Measurements from ENCODE around the gene MAPK8IP3.
A peak's percentile ranks its signal among the peaks of the same experiment; 100 is the strongest.

The MAPK8IP3 gene

DNA sequence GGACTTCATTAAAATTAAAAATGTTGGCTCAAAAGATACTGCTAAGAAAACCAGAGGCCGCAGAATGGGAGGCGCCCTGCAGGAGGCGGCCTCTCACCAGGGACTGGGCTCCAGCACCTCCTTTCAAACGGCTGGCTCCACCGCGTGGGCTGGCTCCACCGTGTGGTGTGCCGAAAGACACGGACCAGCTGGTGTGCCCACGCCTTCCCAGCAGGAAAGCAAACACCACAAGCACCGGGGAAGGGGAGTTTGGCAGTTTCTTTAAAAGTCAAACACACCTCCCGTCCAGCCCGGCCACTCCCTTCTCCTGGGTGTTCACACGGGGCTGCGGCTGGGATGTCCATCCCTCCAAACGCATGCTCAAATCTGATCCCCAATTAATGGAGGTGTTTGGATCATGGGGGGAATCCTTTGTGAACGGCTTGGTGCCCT lies 106.8 kb downstream of the MAPK8IP3 start:
- DNase-seq (ENCODE audit: low read depth in 2 of 2): peak; percentile 21 to 41

DNA sequence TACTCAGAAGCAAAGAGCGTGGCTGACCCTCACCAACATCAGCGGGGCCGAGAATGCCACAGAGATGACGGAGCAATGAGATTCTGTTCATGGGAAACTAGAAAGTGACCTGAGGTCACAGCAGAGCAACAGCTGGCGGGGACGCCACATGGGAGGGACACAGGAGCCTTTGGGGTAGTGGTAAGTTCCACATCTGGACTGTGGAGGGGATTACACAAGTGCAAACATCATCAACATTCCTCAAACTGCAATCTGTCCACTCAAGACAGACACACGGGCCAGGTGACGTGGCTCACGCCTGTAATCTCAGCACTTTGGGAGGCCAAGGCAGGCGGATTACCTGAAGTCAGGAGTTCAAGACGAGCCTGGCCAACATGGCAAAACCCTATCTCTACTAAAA lies 109.5 kb downstream of the MAPK8IP3 start:
- DNase-seq (ENCODE audit: low read depth in 2 of 2): no peak

DNA sequence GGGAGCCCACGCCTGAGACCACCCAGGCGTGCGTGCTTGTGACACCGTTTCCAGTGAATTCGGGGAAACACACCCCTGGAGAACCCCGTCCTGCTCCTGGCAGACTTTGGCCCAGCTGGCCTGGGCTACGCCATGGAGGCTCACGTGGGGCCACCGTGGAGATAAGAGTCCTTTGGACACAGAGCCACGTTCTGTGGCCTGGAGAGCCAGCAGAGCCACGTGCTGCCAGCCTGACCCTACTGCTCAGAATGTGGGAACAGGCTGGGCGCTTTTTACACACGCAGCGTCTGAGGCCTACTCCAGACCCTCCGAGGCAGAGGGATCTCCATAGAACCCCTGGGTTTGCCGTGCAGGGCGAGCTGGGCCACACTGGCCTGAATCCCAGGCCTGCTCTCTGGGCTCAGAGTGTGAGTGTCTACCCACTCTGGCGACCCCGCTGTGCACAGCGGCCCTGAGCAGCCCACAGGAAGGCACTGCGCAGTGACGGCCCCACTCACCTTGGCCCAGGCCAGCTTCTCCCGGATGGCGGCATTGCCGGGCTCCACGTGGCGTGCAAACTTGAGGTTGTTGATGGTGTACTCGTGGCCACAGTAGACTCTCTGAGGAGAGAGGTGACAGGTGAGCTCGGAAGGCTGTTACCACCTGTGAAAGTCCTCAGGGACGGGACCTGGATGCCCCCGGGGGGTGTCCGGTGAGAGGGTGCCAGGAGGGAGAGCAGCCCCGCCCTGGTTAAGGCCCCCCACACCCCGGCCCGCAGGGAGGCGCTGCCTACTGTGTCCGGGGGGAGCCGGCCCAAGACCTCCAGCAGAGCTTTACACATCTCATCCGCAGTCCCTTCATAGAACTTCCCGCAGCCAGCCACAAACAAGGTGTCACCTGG lies 110.6 kb downstream of the MAPK8IP3 start:
- no peak for DNase-seq (ENCODE audit: low read depth in 2 of 2)

DNA sequence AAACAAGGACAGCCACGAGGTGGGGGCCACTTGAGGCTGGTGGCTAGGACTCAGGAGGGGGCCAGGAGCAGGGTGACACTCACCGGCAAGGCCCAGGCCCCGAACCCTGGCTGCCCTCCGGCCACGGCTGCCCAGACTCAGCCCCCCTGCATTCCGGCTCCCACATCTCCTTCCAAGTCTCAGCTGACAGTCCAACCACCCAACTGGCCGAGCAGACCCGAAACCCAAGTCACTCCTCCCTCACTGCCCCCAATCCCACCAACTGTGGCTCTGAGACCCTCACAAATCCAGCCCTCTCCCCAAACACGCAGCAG lies 111.2 kb downstream of the MAPK8IP3 start:
- no peak for DNase-seq (ENCODE audit: low read depth in 2 of 2)

DNA sequence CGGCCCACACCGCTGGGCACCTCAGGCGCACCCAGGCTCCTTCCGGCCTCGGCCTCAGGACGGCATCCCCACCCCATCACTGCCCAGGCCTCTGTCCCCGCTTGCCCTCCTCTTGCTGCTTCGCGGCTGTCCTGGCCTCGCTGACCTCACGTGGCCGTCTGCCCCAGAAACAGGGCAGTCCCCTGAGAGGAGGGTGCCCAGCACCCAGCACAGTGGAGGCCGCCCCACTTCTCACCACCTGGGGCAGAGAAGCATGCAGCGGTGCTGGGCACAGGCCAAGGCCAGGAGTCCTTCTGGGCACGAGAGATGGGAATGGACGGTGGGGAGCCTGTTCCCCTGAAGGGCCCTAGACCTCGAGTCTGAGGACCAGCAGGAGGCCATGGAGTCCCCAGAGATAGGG lies 111.7 kb downstream of the MAPK8IP3 start:
- no peak for DNase-seq (ENCODE audit: low read depth in 2 of 2)

DNA sequence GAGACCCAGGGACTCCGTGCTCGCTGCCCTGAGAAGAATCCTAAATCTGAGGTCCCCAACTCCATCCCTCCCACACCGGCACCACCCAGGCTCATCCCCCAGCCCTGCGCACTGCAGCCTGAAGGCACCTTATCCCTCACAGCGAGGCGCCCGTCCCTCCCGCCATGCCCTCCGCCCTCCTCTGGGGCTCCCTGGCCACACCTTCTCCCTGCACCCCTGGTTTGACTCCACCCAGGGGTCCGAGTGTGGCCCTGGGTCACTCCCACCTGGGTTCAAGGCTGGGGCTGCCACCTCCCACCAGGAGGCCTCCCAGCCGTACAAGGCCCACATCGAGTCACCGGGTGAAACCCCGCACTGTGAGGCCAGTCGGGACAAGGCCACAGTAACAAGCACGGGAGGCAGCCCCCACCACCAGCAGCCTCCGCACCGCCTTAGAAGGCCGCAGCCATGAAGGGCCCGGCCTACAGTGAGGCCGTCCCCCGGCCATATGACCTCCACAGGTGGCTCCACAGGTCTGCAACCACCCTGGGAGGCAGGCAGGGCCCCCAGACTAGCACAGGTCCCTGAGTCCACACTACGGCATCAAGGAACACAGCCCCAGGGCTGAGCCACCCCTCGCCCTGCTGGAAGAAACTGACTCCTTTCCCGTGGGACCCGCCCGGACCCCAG lies 112.3 kb downstream of the MAPK8IP3 start:
- DNase-seq (ENCODE audit: low read depth in 2 of 2): no peak

DNA sequence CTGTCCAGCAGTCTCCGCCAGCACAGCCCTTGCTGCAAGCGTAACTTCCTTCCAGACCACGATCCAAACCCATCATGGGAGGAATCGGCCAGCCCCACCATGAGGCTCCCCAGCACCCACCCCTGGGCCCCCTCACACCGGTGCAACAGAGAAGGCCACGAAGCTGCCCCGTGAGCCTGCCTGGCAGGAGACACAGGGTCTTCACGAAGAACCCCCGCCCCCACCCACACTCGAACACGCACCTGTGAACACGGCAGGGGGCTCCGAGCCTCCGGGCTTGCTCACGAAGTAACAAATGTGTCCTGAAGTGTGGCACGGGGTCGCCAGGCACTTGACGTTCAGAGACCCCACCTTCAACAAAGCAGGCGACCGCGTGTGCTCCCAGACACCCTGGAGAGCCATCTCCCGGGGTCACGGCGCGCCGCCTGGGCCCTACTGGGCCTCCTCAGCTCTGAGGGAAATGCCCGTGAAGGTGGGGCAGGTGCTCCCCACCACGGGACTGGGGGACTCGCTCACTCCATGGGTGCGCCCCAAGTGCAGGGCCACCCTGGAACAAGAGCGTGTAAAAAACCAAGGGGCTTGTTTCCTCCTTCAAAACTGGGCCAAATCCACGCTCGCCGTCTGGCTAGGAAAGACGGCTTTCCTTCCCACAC lies 113.0 kb downstream of the MAPK8IP3 start:
- DNase-seq (ENCODE audit: low read depth in 2 of 2): no peak

DNA sequence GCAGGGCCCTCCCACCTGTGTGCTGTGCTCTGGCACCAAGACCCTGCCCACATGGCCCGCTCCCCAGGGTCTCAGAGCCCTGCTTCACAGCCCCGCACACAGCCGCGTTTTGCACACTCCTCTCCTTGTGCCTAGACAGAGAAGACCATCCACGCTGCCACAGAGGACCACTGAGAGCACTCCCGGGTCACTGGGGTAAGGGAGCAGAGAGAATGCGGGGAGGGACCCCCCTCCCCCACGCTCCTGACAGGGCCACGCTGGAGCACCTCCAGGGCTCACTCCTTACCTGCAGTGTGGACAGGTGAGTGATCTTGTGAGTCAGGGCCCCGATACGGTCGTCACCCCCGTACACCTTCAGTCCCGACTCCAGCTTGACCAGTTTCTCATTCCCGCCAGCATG lies 113.6 kb downstream of the MAPK8IP3 start:
- no peak for DNase-seq (ENCODE audit: low read depth in 2 of 2)

All from stimulated activated CD8-positive, alpha-beta memory T cell treated with anti-CD3 and anti-CD28 coated beads, Interleukin-2, amount 100 ng/mL, for 48 hours (primary cell).